HepG2 (cell line): ENCODE data around the gene NEAT1. TPM values are rescaled to one million over a fixed set of nuclear protein-coding genes. Genes with fewer than 3 reads are reported as not detected.

Experiments
- KLF16 ChIP-seq, 2 experiments: sonication (generic) in 1 of 2; formaldehyde crosslinking in 1 of 2; IDR thresholded peaks; 2 replicates each; pipeline versions ENCODE4 v1.6.1 to v1.8.0; 2016 to 2023; ENCODE audit warnings: missing genetic modification reagents in 2 of 2, missing compliant biosample characterization in 1 of 2
- MAX ChIP-seq: IDR thresholded peaks from 2 replicates; pipeline ENCODE4 v1.6.1; 2012; ENCODE audit warnings: inconsistent platforms
- MEIS1 ChIP-seq: sonication (generic); formaldehyde crosslinking; IDR thresholded peaks from 2 replicates; pipeline ENCODE4 v1.9.0; 2021; ENCODE audit warnings: mild to moderate bottlenecking, missing genetic modification reagents, moderate library complexity, borderline replicate concordance
- NCOA2 ChIP-seq: sonication (generic); formaldehyde crosslinking; IDR thresholded peaks from 2 replicates; pipeline ENCODE4 v1.8.0; 2022; ENCODE audit warnings: inconsistent platforms
- NR3C1 ChIP-seq: sonication (generic); formaldehyde crosslinking; IDR thresholded peaks from 2 replicates; pipeline ENCODE4 v1.4.0; 2020; ENCODE audit warnings: missing genetic modification reagents
- RBFOX2 ChIP-seq: fragments of 200-400 bp; formaldehyde crosslinking; IDR thresholded peaks from 2 replicates; pipeline ENCODE4 v1.6.1; 2017; ENCODE audit warnings: low read depth, mild to moderate bottlenecking, low read length
- TBX2 ChIP-seq: sonication (generic); formaldehyde crosslinking; IDR thresholded peaks from 2 replicates; pipeline ENCODE4 v1.5.0; 2020; ENCODE audit warnings: missing genetic modification reagents, mild to moderate bottlenecking, borderline replicate concordance
- TFAP4 ChIP-seq: sonication (generic); IDR thresholded peaks from 2 replicates; pipeline ENCODE4 v1.6.1; 2016; ENCODE audit warnings: low read depth, borderline replicate concordance
- THRA ChIP-seq: sonication (generic); formaldehyde crosslinking; IDR thresholded peaks from 2 replicates; pipeline ENCODE4 v1.4.0; 2020; ENCODE audit warnings: missing genetic modification reagents, borderline replicate concordance
- UBTF ChIP-seq: sonication (generic); formaldehyde crosslinking; IDR thresholded peaks from 2 replicates; pipeline ENCODE4 v1.4.0; 2020; ENCODE audit warnings: mild to moderate bottlenecking, missing genetic modification reagents
- ZC3H13 ChIP-seq: sonication (generic); formaldehyde crosslinking; IDR thresholded peaks from 2 replicates; pipeline ENCODE4 v1.8.1; 2023; ENCODE audit warnings: mild to moderate bottlenecking, missing genetic modification reagents, moderate library complexity
- ZNF24 ChIP-seq: fragments of 450-650 bp; IDR thresholded peaks from 2 replicates; pipeline ENCODE4 v1.6.1; 2017; ENCODE audit warnings: antibody characterized with exemption, mild to moderate bottlenecking
- ZNF687 ChIP-seq: sonication (generic); formaldehyde crosslinking; IDR thresholded peaks from 2 replicates; pipeline ENCODE4 v1.5.1; 2020; ENCODE audit warnings: mild to moderate bottlenecking, missing genetic modification reagents, moderate library complexity
- polyA plus RNA-seq, 8 experiments: library from polyadenylated mRNA; depleted of rRNA in 3 of 8; stranded (reverse) in 7 of 8; unstranded in 1 of 8; fragments of >200 nt; fragmentation: Illumina TruSeq in 4 of 8; extraction: Trizol in 4 of 8; gene quantifications; 2 replicates each; pipeline versions ENCODE4 v1.2.1 to v1.2.3, GENCODE V29; 2011 to 2016; ENCODE audit warnings: low read depth in 4 of 8, missing spikeins in 1 of 8, mixed read lengths in 1 of 8; ENCODE audit not compliant: insufficient read depth in 1 of 8
- total RNA-seq, 5 experiments: library from RNA; depleted of rRNA; stranded (reverse); fragments of >200 nt; fragmentation: Illumina TruSeq; extraction: Trizol; gene quantifications; 2 replicates each; pipeline ENCODE4 v1.2.3, GENCODE V29; 2016; ENCODE audit warnings: low read depth in 1 of 5

NEAT1 gene
- total and polyA plus RNA-seq, 2 of the 13 experiments (the other 11 are each of a cell fraction or from before 2014, with no cell fraction given): 20.5 to 41.2 TPM

- TF ChIP-seq ZNF687 (CRISPR knock-in tag): peak; percentile 35; the same call in 1 of the 2 replicates
- TF ChIP-seq NR3C1: no peak
- TF ChIP-seq MEIS1 (CRISPR knock-in tag): 0 out of 2 replicates have a peak, but pooled peaks have one; percentile 26
- TF ChIP-seq MAX: 0 out of 2 replicates have a peak, but pooled peaks have one; percentile 42
- 0 out of 2 replicates have a peak, but pooled peaks have one; percentile 9 for TF ChIP-seq RBFOX2
- TF ChIP-seq UBTF: peak; percentile 53
- TF ChIP-seq THRA: no peak
- peak; percentile 15; the same call in 1 of the 2 replicates for TF ChIP-seq NCOA2 (CRISPR knock-in tag)
- TF ChIP-seq ZC3H13 (CRISPR knock-in tag): no peak
- 0 out of 4 replicates have a peak, but pooled peaks of 1 of the 2 experiments have one; percentile 1 for TF ChIP-seq KLF16 (CRISPR knock-in tag; IDR thresholded peaks at IDR 0.05)
- TF ChIP-seq TFAP4: 0 out of 2 replicates have a peak, but pooled peaks have one; percentile 18
- peak; percentile 20; the same call in 1 of the 2 replicates for TF ChIP-seq TBX2 (CRISPR knock-in tag)
- TF ChIP-seq ZNF24: no peak
- TF ChIP-seq, all 625 proteins: peak for 33
Measured at GRCh38 chr11:65491614-65492386, 69.2 kb downstream of the NEAT1 start (continued).
